GM23248 (cell line): ENCODE data around the gene FCHSD1. TPM values are rescaled to one million over a fixed set of nuclear protein-coding genes. Genes with fewer than 3 reads are reported as not detected.

Source experiments
- DNase-seq: peaks from one replicate; pipeline ENCODE4 v3.0.0-alpha.2; 2015
- H2AFZ ChIP-seq: fragments of 200-600 bp; sonication (generic); 2 replicates; pipeline ENCODE4 v1.6.1; 2016; ENCODE audit warnings: antibody characterized with exemption
- H3F3A ChIP-seq: fragments of 200-600 bp; sonication (generic); 2 replicates; pipeline ENCODE4 v1.6.1; 2016; ENCODE audit warnings: mild to moderate bottlenecking, antibody characterized with exemption, mixed run types; ENCODE audit not compliant: insufficient read depth
- H3K27ac ChIP-seq: fragments of 200-600 bp; sonication (generic); 2 replicates; pipeline ENCODE4 v1.5.1; 2016; ENCODE audit warnings: mild to moderate bottlenecking
- H3K27me3 ChIP-seq: fragments of 200-600 bp; sonication (generic); replicated peaks from 2 replicates; pipeline ENCODE4 v1.6.1; 2016; ENCODE audit warnings: mild to moderate bottlenecking; ENCODE audit not compliant: insufficient read depth
- H3K36me3 ChIP-seq: fragments of 200-600 bp; sonication (generic); 2 replicates; pipeline ENCODE4 v1.6.1; 2016; ENCODE audit warnings: low read depth, mild to moderate bottlenecking
- H3K4me1 ChIP-seq: fragments of 200-600 bp; sonication (generic); 2 replicates; pipeline ENCODE4 v1.6.1; 2016; ENCODE audit warnings: mild to moderate bottlenecking; ENCODE audit not compliant: insufficient read depth
- H3K4me2 ChIP-seq: fragments of 200-600 bp; sonication (generic); one replicate; pipeline ENCODE4 v1.6.1; 2016; ENCODE audit warnings: mild to moderate bottlenecking; ENCODE audit not compliant: unreplicated experiment
- H3K4me3 ChIP-seq: fragments of 200-600 bp; sonication (generic); 2 replicates; pipeline ENCODE4 v1.5.1; 2016; ENCODE audit warnings: mild to moderate bottlenecking
- H3K79me2 ChIP-seq: fragments of 200-600 bp; sonication (generic); 2 replicates; pipeline ENCODE4 v1.6.1; 2016; ENCODE audit warnings: mild to moderate bottlenecking; ENCODE audit not compliant: insufficient read depth
- H3K9ac ChIP-seq: fragments of 200-600 bp; sonication (generic); 2 replicates; pipeline ENCODE4 v1.6.1; 2016; ENCODE audit warnings: mild to moderate bottlenecking
- H3K9me2 ChIP-seq: fragments of 200-600 bp; sonication (generic); 2 replicates; pipeline ENCODE4 v1.6.1; 2016; ENCODE audit warnings: mixed run types, mild to moderate bottlenecking, moderate library complexity; ENCODE audit not compliant: insufficient read depth
- H3K9me3 ChIP-seq: fragments of 200-600 bp; sonication (generic); one replicate; pipeline ENCODE4 v1.6.1; 2017; ENCODE audit warnings: low read depth
- H4K20me1 ChIP-seq: fragments of 200-600 bp; sonication (generic); 2 replicates; pipeline ENCODE4 v1.6.0; 2016; ENCODE audit not compliant: insufficient read depth
- EZH2 ChIP-seq: fragments of 200-600 bp; sonication (generic); IDR thresholded peaks from 2 replicates; pipeline ENCODE4 v1.6.1; 2018; ENCODE audit warnings: antibody characterized with exemption, mild to moderate bottlenecking; ENCODE audit not compliant: insufficient read depth, poor library complexity, severe bottlenecking
- EZH2phosphoT487 ChIP-seq: fragments of 200-600 bp; sonication (generic); IDR thresholded peaks from 2 replicates; pipeline ENCODE4 v1.6.1; 2018; ENCODE audit warnings: antibody characterized with exemption, moderate library complexity, mild to moderate bottlenecking, low read depth; ENCODE audit not compliant: insufficient read depth
- WGBS, 2 experiments: methylation state at CpG; one replicate each; pipeline ENCODE4 v1.1.6; 2015 to 2017; ENCODE audit warnings: low lambda C conversion rate in 2 of 2, low coverage in 1 of 2; ENCODE audit errors: missing lambda C conversion rate in 2 of 2; 5-methylcytosine and 5-hydroxymethylcytosine counted together
- in situ Hi-C: fragments of 300-500 bp; cut with MboI; formaldehyde crosslinking; loops from 2 replicates; pipeline ENCODE4 v1.15.0; 2020
- polyA plus RNA-seq: library from polyadenylated mRNA; unstranded; fragments of >200 nt; fragmentation: Nextera tagmentation; extraction: Ambion mirVana; gene quantifications from 2 replicates; pipeline ENCODE4 v1.2.1, GENCODE V29; 2016
- total RNA-seq: library from RNA; depleted of rRNA; stranded (reverse); fragments of >200 nt; shearing (Covaris generic); gene quantifications from 2 replicates; pipeline ENCODE4 v1.2.3, GENCODE V29; 2014

FCHSD1 gene
- total and polyA plus RNA-seq, 2 experiments from 2014 or later: 23.8 to 32.0 TPM

DNA sequence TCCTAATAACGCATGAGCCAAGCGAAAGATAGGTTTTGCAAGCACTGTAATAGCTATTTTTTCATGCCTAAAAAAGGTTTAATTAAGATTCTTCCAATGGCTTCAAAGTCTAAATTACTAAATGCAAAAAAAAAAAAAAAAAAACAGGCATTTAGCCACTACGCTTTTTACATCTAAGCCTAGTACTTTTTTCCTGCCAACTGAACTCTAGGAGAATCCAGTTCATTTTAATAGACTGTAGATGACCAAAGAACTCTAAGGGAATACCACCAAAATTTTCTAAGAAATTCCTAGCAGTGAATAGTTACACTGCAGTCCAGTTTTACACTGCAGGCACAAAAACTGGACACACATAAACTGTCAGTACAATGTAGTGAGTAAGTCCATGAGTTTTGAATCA is 42.2 kb downstream of the FCHSD1 start:
- H3K27ac ChIP-seq: no peak overlapping the region
- H3K4me1 ChIP-seq: peaks cover 11% of the 10 kb centered on the region
- no peak overlapping the region for H3K4me3 ChIP-seq
- H3F3A ChIP-seq: peaks cover 14% of the 10 kb centered on the region
- H2AFZ ChIP-seq: no peak overlapping the region
- H3K27me3 ChIP-seq: no peaks in the 10 kb centered on the region
- no peaks in the 10 kb centered on the region for H4K20me1 ChIP-seq
- no peak for TF ChIP-seq EZH2
- TF ChIP-seq EZH2phosphoT487: no peak
- H3K9me3 ChIP-seq: no peaks in the 10 kb centered on the region
- in situ Hi-C loops: no loop called here
- H3K4me2 ChIP-seq: no peak overlapping the region
- 99 to 100% methylated on average over 3 of the region's 3 CpGs for WGBS, 2 experiments
- no peak for DNase-seq
- H3K9ac ChIP-seq: no peak overlapping the region
- H3K79me2 ChIP-seq: peaks cover 96% of the 10 kb centered on the region
- H3K36me3 ChIP-seq: no peaks in the 10 kb centered on the region
- H3K9me2 ChIP-seq: no peaks in the 10 kb centered on the region

DNA sequence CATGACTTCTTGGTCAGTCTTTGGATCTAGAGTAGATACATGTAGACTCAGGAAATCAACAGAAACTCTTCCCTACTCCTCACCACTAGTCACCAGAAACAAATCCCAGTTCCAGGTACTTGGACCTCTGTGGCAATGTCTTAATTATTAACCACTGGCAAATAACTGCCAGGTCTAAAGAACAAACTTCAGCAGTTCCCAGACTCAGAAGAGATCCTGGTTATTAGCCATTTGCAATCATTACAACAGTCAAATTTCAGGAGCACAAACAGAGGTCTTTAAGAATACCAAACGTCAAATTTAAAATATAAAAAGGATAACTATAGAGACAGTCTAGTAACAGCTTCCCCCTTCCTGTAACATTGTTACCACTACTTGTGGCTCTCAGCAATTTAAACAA is 42.7 kb downstream of the FCHSD1 start:
- H3K36me3 ChIP-seq: no peaks in the 10 kb centered on the region
- H4K20me1 ChIP-seq: no peaks in the 10 kb centered on the region
- H3K27me3 ChIP-seq: no peaks in the 10 kb centered on the region
- no peak overlapping the region for H2AFZ ChIP-seq
- in situ Hi-C loops: no loop called here
- no peak overlapping the region for H3K4me3 ChIP-seq
- H3K9me2 ChIP-seq: no peaks in the 10 kb centered on the region
- no peak for DNase-seq
- no peaks in the 10 kb centered on the region for H3K9me3 ChIP-seq
- peaks cover 19% of the 10 kb centered on the region for H3F3A ChIP-seq
- TF ChIP-seq EZH2: no peak
- TF ChIP-seq EZH2phosphoT487: no peak
- no peak overlapping the region for H3K4me2 ChIP-seq
- no peak overlapping the region for H3K9ac ChIP-seq
- no peak overlapping the region for H3K27ac ChIP-seq
- H3K79me2 ChIP-seq: peaks cover 96% of the 10 kb centered on the region
- 95 to 100% methylated on average over 1 of the region's 1 CpG for WGBS, 2 experiments
- H3K4me1 ChIP-seq: peaks cover 16% of the 10 kb centered on the region

DNA sequence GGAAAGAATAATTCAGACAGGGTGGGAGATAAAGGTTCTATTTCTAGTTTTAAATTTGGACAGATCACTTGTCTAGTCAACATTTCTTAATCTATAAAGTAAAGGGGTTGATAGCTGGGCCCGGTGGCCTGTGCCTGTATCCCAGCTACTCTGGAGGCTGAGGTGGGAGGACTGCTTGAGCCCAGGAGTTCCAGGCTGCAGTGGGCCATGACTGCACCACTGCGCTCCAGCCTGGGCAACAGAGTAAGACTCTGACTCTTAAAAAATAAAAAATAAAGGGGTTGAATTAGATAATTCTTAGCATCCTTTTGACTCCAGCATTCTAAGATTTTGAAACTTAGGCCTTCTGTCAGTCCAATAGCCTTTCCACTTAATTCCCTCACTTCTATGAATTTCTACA is 43.2 kb downstream of the FCHSD1 start:
- Histone ChIP-seq H3K79me2 (peaks cover 96% of the 10 kb centered on the region), H3K4me3 (no peak overlapping the region), H3K36me3 (no peaks in the 10 kb centered on the region), H3K27me3 (no peaks in the 10 kb centered on the region), H2AFZ (no peak overlapping the region), H3K9ac (no peak overlapping the region), H3K4me2 (no peak overlapping the region), H3F3A (peaks cover 24% of the 10 kb centered on the region), H3K9me3 (no peaks in the 10 kb centered on the region), H3K9me2 (no peaks in the 10 kb centered on the region), H3K27ac (no peak overlapping the region), H3K4me1 (peaks cover 20% of the 10 kb centered on the region), H4K20me1 (no peaks in the 10 kb centered on the region)
- in situ Hi-C loops: no loop called here
- no peak for DNase-seq
- TF ChIP-seq EZH2phosphoT487 (no peak), EZH2 (no peak)
- 97 to 98% methylated on average over 2 of the region's 2 CpGs for WGBS, 2 experiments

DNA sequence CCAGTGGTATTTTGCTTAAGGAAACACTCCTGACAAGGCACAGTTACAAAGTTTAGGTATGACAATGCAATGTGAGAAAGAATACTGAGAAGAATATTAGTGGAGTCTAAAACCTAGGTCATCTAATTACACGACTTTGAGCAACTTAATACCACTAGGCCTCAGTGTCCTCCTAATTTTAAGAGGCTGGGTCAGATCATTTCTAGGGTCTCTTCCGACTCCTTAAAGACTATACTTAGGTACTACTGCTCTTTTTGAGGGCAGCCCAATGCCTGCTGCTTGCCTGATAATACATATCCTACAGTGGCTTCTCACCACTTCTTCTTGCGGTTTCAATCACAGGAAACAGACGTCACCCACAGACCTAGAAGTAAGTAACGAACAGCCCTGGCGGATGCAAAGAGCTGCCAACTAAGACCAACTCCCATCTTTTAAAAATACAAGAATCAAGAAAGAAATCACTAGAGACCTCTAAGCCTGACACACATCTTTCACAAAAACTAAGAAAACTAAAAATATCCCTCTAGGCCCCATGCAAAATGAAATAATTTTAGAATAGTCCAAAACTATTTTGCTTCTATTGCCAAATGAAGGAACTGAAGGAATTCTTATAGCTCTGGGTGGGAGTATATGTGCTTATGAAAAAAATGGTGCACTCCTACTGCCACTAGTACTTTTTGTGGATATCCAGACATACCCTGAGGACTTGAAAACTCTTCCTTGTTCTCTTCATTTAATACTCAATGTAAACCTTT is 45.5 kb downstream of the FCHSD1 start:
- Histone ChIP-seq H3K4me2 (peak overlapping the region; percentile 97), H3K9me3 (no peaks in the 10 kb centered on the region), H3K27me3 (no peaks in the 10 kb centered on the region), H3K27ac (peak overlapping the region; percentile 95), H3K9me2 (no peaks in the 10 kb centered on the region), H3F3A (peaks cover 29% of the 10 kb centered on the region), H4K20me1 (no peaks in the 10 kb centered on the region), H3K4me1 (peaks cover 20% of the 10 kb centered on the region), H3K9ac (peak overlapping the region; percentile 81; the same call in 1 of the 2 replicates), H3K36me3 (no peaks in the 10 kb centered on the region), H3K4me3 (no peak overlapping the region), H3K79me2 (peaks cover 96% of the 10 kb centered on the region), H2AFZ (0 out of 2 replicates have a peak overlapping the region, but pooled peaks have one; percentile 27)
- DNase-seq: no peak
- TF ChIP-seq EZH2phosphoT487 (no peak), EZH2 (no peak)
- in situ Hi-C loops: no loop called here
- 83 to 87% methylated on average over 6 of the region's 6 CpGs for WGBS, 2 experiments
